NCI-H1694 treated with DMSO at 0.1 percent for 48 hours (cell line): ENCODE results near the gene ABCG1.

Source experiments
- DNase-seq: peaks from one replicate; lab custom pipeline; 2025; lab: John Stamatoyannopoulos, UW

The ABCG1 gene

GRCh38 chr21:42191696-42192595 lies 27.0 kb upstream of the ABCG1 start:
- DNase-seq: no peak

- DNase-seq: no peak
These were observed 25.7 kb upstream of the ABCG1 start for GRCh38 chr21:42193131-42193671.

GRCh38 chr21:42193721-42194120 lies 25.2 kb upstream of the ABCG1 start:
- no peak for DNase-seq

GRCh38 chr21:42194863-42195262 lies 24.1 kb upstream of the ABCG1 start:
- DNase-seq: no peak

- DNase-seq: no peak
These were observed 23.4 kb upstream of the ABCG1 start for GRCh38 chr21:42195378-42196031.

GRCh38 chr21:42198929-42199867 lies 19.7 kb upstream of the ABCG1 start:
- DNase-seq: no peak

GRCh38 chr21:42199868-42200463 lies 19.0 kb upstream of the ABCG1 start:
- no peak for DNase-seq

- no peak for DNase-seq
These were observed 17.9 kb upstream of the ABCG1 start for GRCh38 chr21:42200906-42201614.

- DNase-seq: no peak
These were observed 17.3 kb upstream of the ABCG1 start for GRCh38 chr21:42201615-42202161.

GRCh38 chr21:42202321-42202720 lies 16.6 kb upstream of the ABCG1 start:
- no peak for DNase-seq

- no peak for DNase-seq
These were observed 15.6 kb upstream of the ABCG1 start for GRCh38 chr21:42203321-42203720.

GRCh38 chr21:42203936-42204335 lies 15.0 kb upstream of the ABCG1 start:
- DNase-seq: no peak

- no peak for DNase-seq
These were observed 11.5 kb upstream of the ABCG1 start for GRCh38 chr21:42207426-42207825.

GRCh38 chr21:42208036-42208435 lies 10.9 kb upstream of the ABCG1 start:
- no peak for DNase-seq

GRCh38 chr21:42208801-42209490 lies 10.0 kb upstream of the ABCG1 start:
- DNase-seq: no peak

GRCh38 chr21:42209801-42210479 lies 9.0 kb upstream of the ABCG1 start:
- DNase-seq: no peak

- DNase-seq: no peak
These were observed 6.7 kb upstream of the ABCG1 start for GRCh38 chr21:42212266-42212665.

GRCh38 chr21:42213082-42213774 lies 5.7 kb upstream of the ABCG1 start:
- no peak for DNase-seq
